HL-60 (cell line): ENCODE measurements around the gene CMA1.
"Not testable (repeated sequence)": the region's sequence is repeated elsewhere in the genome, so short reads cannot be mapped to it uniquely, and the experiment has no call there.

Experiments used
- DNase-seq, 2 experiments: peaks; one replicate each; pipeline ENCODE4 v3.0.0-alpha.2; 2010 to 2020; ENCODE audit warnings: low read depth in 1 of 2, low spot score in 1 of 2
- H3K27ac ChIP-seq: fragments of 250-450 bp; sonication (Bioruptor Pico); replicated peaks from 2 replicates; pipeline ENCODE4 v1.5.1; 2020; ENCODE audit warnings: mild to moderate bottlenecking, moderate library complexity
- H3K27me3 ChIP-seq: fragments of 250-450 bp; sonication (Bioruptor Pico); 2 replicates; pipeline ENCODE4 v1.5.1; 2021; ENCODE audit warnings: mild to moderate bottlenecking, moderate library complexity; ENCODE audit not compliant: insufficient read depth, poor library complexity, severe bottlenecking
- H3K4me3 ChIP-seq: replicated peaks from 2 replicates; pipeline ENCODE4 v1.5.1; 2011; ENCODE audit warnings: mild to moderate bottlenecking, control low read depth, low read length; ENCODE audit not compliant: insufficient read depth
- CTCF ChIP-seq: IDR thresholded peaks from one replicate; pipeline ENCODE4 v1.5.1; 2011; ENCODE audit warnings: low read length, control low read depth, inconsistent platforms; ENCODE audit not compliant: insufficient read depth
- GABPA ChIP-seq: IDR thresholded peaks from 2 replicates; pipeline ENCODE4 v1.6.1; 2012; ENCODE audit warnings: low read depth
- POLR2AphosphoS5 ChIP-seq: IDR thresholded peaks from 2 replicates; pipeline ENCODE4 v1.6.1; 2012; ENCODE audit warnings: low read depth
- REST ChIP-seq: IDR thresholded peaks from 2 replicates; pipeline ENCODE4 v1.6.1; 2012; ENCODE audit warnings: low read depth; ENCODE audit not compliant: insufficient replicate concordance
- SPI1 ChIP-seq: IDR thresholded peaks from 2 replicates; pipeline ENCODE4 v1.6.1; 2012; ENCODE audit warnings: low read depth, mild to moderate bottlenecking, borderline replicate concordance

The CMA1 gene

GRCh38 chr14:24504425-24504950, 3.6 kb downstream of the CMA1 start:
- TF ChIP-seq CTCF: no peak
- TF ChIP-seq SPI1: no peak
- no peak for TF ChIP-seq POLR2AphosphoS5
- TF ChIP-seq GABPA: no peak
- no peak for TF ChIP-seq REST
- Histone ChIP-seq H3K27me3 (no peaks in the 10 kb centered on the region), H3K4me3 (no peak overlapping the region), H3K27ac (no peak overlapping the region)
- no peak for DNase-seq

- not testable (repeated sequence) for DNase-seq, H3K27ac ChIP-seq, H3K4me3 ChIP-seq, H3K27me3 ChIP-seq
Observed at GRCh38 chr14:24491586-24492408, 16.3 kb downstream of the CMA1 start.

GRCh38 chr14:24483604-24484252, 24.3 kb downstream of the CMA1 start:
- no peak overlapping the region for H3K4me3 ChIP-seq
- DNase-seq: peak in 1 of 2 experiments; percentile 58
- H3K27ac ChIP-seq: 0 out of 2 replicates have a peak overlapping the region, but pooled peaks have one; percentile 12
- TF ChIP-seq POLR2AphosphoS5 (0 out of 2 replicates have a peak, but pooled peaks have one; percentile 21), SPI1 (peak; percentile 26; the same call in 1 of the 2 replicates), GABPA (no peak), CTCF (no peak), REST (no peak)
- H3K27me3 ChIP-seq: no peaks in the 10 kb centered on the region

GRCh38 chr14:24482699-24483303, 25.3 kb downstream of the CMA1 start:
- not testable (repeated sequence) for H3K27me3 ChIP-seq, H3K4me3 ChIP-seq, H3K27ac ChIP-seq
- DNase-seq: peak in 1 of 2 experiments; percentile 17
